GM10266 (cell line): Measurements from ENCODE around the gene STAB2.

Source experiments
- DNase-seq: peaks from one replicate; pipeline ENCODE4 v3.0.0; 2012; ENCODE audit errors: extremely low spot score
- TF ChIP-seq, protein P1 (sequence below): IDR thresholded peaks from 2 replicates; pipeline ENCODE4 v1.5.1; 2012; ENCODE audit warnings: mild to moderate bottlenecking, low read depth; ENCODE audit not compliant: control insufficient read depth, insufficient read depth; ENCODE audit errors: missing control alignments

The STAB2 gene

DNA sequence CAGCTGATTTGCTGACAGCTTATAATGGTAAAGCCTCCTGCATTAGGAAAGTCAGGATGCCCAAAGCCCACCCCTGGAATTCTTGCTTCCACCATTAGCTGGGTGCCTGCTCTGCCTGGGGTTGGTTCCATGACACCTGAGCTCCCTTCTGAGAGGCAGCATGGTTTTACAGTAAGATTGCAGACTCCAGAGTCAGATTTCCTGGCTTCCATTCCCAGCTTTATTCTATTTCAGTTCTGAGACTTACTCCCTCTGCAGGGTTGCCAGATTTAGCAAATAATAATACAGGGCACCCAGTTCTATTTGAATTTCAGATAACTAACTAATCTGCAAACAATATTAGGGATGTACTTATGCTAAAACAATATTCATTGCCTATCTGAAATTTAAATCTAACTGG is 12.2 kb downstream of the STAB2 start:
- DNase-seq, result no peak
- TF ChIP-seq, protein P1, sequence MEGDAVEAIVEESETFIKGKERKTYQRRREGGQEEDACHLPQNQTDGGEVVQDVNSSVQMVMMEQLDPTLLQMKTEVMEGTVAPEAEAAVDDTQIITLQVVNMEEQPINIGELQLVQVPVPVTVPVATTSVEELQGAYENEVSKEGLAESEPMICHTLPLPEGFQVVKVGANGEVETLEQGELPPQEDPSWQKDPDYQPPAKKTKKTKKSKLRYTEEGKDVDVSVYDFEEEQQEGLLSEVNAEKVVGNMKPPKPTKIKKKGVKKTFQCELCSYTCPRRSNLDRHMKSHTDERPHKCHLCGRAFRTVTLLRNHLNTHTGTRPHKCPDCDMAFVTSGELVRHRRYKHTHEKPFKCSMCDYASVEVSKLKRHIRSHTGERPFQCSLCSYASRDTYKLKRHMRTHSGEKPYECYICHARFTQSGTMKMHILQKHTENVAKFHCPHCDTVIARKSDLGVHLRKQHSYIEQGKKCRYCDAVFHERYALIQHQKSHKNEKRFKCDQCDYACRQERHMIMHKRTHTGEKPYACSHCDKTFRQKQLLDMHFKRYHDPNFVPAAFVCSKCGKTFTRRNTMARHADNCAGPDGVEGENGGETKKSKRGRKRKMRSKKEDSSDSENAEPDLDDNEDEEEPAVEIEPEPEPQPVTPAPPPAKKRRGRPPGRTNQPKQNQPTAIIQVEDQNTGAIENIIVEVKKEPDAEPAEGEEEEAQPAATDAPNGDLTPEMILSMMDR, result no peak

GRCh38 chr12:103600967-103601728 is 14.1 kb downstream of the STAB2 start:
- no peak for DNase-seq
- TF ChIP-seq, protein P1, result no peak

- TF ChIP-seq, protein P1, result no peak
- no peak for DNase-seq
Measured at GRCh38 chr12:103620395-103620794, 33.3 kb downstream of the STAB2 start.

- DNase-seq, result no peak
- TF ChIP-seq, protein P1, result no peak
Measured at GRCh38 chr12:103623716-103624115, 36.6 kb downstream of the STAB2 start.

- TF ChIP-seq, protein P1, result no peak
- DNase-seq, result no peak
Measured at GRCh38 chr12:103626498-103626897, 39.4 kb downstream of the STAB2 start.

GRCh38 chr12:103627189-103627855 is 40.2 kb downstream of the STAB2 start:
- DNase-seq, result no peak
- TF ChIP-seq, protein P1, result no peak
